ENCODE measurements around the gene HAUS6.
A peak's percentile ranks its signal among the peaks of the same experiment; 100 is the strongest.

- TF ChIP-seq CTCF (IDR thresholded peaks at IDR 0.05; ENCODE audit: low read depth, low read length, missing input control) (no peak), RAD21 (IDR thresholded peaks at IDR 0.05) (peak; percentile 61 to 64), SP1 (IDR thresholded peaks at IDR 0.05) (peak; percentile 99), YY1 (IDR thresholded peaks at IDR 0.05) (peak; percentile 88), FOXA1 (IDR thresholded peaks at IDR 0.05) (peak; percentile 68), ZBTB33 (IDR thresholded peaks at IDR 0.05) (no peak), TAF1 (conservative IDR thresholded peaks at IDR 0.05) (peak; percentile 65), REST (IDR thresholded peaks at IDR 0.05) (peak; percentile 50), JUND (IDR thresholded peaks at IDR 0.05) (peak; percentile 89 to 91)
These were observed 48.9 kb upstream of the HAUS6 start for GRCh38 chr9:19151425-19152159.
